Neutrophil (primary cell): ENCODE data around the gene ATG7.

ENCODE experiments used
- H3K27ac ChIP-seq: fragments of 200-600 bp; sonication (generic); 2 replicates; pipeline ENCODE4 v1.5.1; 2016; ENCODE audit warnings: mild to moderate bottlenecking, moderate library complexity
- H3K27me3 ChIP-seq: fragments of 200-600 bp; sonication (generic); 2 replicates; pipeline ENCODE4 v1.6.0; 2016; ENCODE audit warnings: mild to moderate bottlenecking
- H3K36me3 ChIP-seq: fragments of 200-600 bp; sonication (generic); 2 replicates; pipeline ENCODE4 v1.5.1; 2017
- H3K4me1 ChIP-seq, 2 experiments: fragments of 200-600 bp in 1 of 2; sonication (generic) in 1 of 2; 1 replicate in 1 of 2; 2 replicates in 1 of 2; pipeline versions ENCODE4 v1.5.1 to v1.6.1; 2013 to 2016; ENCODE audit warnings: low read depth in 1 of 2, low read length in 1 of 2, mild to moderate bottlenecking in 1 of 2, moderate library complexity in 1 of 2; ENCODE audit not compliant: control insufficient read depth in 1 of 2, insufficient read depth in 1 of 2
- H3K4me3 ChIP-seq, 2 experiments: fragments of 200-600 bp in 1 of 2; sonication (generic) in 1 of 2; 1 replicate in 1 of 2; 2 replicates in 1 of 2; pipeline ENCODE4 v1.5.1; 2013 to 2016; ENCODE audit warnings: low read depth in 1 of 2, low read length in 1 of 2, mild to moderate bottlenecking in 1 of 2, moderate library complexity in 1 of 2
- H3K9me3 ChIP-seq: fragments of 200-600 bp; sonication (generic); 2 replicates; pipeline ENCODE4 v1.5.1; 2016
- TF ChIP-seq, protein P1 (sequence below): fragments of 200-600 bp; sonication (generic); IDR thresholded peaks from 2 replicates; pipeline ENCODE4 v1.5.1; 2016; ENCODE audit warnings: antibody characterized with exemption

The ATG7 gene

DNA sequence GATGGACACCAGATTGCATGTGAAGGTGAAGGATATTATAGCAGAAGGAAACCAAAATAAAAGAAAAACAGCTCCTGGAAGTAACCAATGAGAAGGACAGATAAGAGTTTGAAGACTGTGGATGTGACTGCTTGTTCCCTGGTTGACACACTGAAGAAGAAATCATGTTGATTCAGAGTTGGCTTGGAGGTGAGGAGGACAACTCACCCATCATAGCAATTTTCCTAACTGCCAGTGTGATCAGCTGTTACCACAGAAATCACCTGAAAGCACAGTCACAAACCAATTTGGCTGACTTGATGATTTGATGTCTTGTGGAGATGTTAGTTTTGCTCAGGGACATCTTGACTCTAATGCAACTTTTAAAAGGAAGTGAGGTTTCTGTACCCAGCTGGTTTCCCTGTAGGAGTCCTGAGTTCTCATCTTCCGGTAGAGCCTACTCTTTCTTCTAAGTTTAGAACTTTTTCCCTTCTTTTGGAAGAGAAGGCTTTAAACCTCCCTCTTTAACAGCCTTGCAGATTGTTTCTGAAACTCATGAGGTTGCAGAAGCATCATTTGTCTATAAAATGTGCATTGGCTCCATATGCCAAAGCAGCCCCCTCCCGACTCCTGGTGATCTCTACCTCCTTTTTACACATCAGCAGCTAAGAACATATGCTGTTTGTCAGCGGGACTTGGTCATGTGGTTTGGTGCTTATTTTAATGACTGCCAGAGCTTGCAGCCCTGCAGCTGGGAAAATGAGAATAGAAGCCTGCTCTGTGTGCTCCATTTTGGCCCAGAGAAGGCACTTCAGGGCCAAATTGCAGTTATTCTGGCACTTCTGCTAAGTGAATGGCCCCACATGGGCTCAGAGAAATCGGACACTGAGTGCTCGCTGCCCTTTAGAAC is 10.3 kb downstream of the ATG7 start:
- Histone ChIP-seq H3K36me3 (peaks cover 17% of the 10 kb centered on the region), H3K27ac (peak overlapping the region; percentile 81), H3K4me3 (no peak overlapping the region), H3K4me1 (peaks cover 54 to 59% of the 10 kb centered on the region in 2 experiments), H3K27me3 (no peaks in the 10 kb centered on the region), H3K9me3 (no peaks in the 10 kb centered on the region)
- TF ChIP-seq, protein P1, sequence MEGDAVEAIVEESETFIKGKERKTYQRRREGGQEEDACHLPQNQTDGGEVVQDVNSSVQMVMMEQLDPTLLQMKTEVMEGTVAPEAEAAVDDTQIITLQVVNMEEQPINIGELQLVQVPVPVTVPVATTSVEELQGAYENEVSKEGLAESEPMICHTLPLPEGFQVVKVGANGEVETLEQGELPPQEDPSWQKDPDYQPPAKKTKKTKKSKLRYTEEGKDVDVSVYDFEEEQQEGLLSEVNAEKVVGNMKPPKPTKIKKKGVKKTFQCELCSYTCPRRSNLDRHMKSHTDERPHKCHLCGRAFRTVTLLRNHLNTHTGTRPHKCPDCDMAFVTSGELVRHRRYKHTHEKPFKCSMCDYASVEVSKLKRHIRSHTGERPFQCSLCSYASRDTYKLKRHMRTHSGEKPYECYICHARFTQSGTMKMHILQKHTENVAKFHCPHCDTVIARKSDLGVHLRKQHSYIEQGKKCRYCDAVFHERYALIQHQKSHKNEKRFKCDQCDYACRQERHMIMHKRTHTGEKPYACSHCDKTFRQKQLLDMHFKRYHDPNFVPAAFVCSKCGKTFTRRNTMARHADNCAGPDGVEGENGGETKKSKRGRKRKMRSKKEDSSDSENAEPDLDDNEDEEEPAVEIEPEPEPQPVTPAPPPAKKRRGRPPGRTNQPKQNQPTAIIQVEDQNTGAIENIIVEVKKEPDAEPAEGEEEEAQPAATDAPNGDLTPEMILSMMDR = no peak

- no peak overlapping the region for H3K4me3 ChIP-seq
- TF ChIP-seq, protein P1 = no peak
- no peaks in the 10 kb centered on the region for H3K27me3 ChIP-seq
- peaks cover 17% of the 10 kb centered on the region for H3K36me3 ChIP-seq
- H3K9me3 ChIP-seq = no peaks in the 10 kb centered on the region
- peak overlapping the region; percentile 81 for H3K27ac ChIP-seq
- H3K4me1 ChIP-seq = peaks cover 60 to 65% of the 10 kb centered on the region in 2 experiments
Measured at GRCh38 chr3:11283139-11283475, 10.9 kb downstream of the ATG7 start.

GRCh38 chr3:11284011-11284410 is 11.8 kb downstream of the ATG7 start:
- Histone ChIP-seq H3K4me1 (peaks cover 64 to 68% of the 10 kb centered on the region in 2 experiments), H3K36me3 (peaks cover 17% of the 10 kb centered on the region), H3K27ac (peak overlapping the region; percentile 81)

DNA sequence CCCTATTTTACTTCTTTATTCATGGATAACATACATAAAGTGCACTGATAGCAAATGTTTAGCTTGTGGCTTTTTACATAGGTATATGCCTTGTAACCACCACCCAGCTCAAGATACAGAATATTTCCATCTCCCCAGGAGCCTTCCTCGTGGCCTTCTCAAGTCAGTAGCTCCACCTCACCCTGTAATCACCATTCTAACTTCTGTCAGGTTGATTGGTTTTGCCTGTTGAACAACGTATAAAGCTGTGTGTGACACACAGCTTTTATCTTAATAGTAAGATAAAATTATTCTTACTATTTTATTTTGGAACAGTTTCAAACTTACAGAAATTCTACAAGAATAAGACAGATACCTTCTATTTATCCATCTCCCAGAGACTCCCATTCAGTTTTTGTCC is 13.3 kb downstream of the ATG7 start:
- Histone ChIP-seq H3K4me1 (peaks cover 72 to 77% of the 10 kb centered on the region in 2 experiments), H3K27me3 (no peaks in the 10 kb centered on the region)
- TF ChIP-seq, protein P1 = no peak

More at GRCh38 chr3:11284011-11284410, 11.8 kb downstream of the ATG7 start:
- Histone ChIP-seq H3K9me3 (no peaks in the 10 kb centered on the region), H3K27me3 (no peaks in the 10 kb centered on the region), H3K4me3 (no peak overlapping the region)
- TF ChIP-seq, protein P1 = no peak

DNA sequence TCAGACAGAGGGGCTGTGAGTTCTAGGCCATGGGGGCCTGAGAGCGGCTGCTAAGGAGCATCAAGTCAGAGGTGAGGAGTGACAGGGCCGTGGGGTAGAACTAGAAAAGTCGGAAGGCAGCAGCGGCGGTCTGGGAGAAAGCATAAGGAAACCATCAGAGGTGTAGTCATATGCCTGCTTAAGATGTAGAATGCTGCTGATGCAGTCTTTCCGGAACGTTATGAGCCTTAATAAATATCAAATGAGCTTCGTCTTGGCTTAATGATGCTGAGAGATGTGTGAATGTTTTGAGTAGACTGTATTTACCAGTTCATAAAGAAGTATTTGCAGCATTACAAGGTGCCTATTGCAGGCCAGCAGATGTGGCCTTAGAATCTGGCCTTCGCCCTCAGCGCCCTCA is 15.2 kb downstream of the ATG7 start:
- Histone ChIP-seq H3K4me1 (peaks cover 74 to 77% of the 10 kb centered on the region in 2 experiments), H3K36me3 (peaks cover 14% of the 10 kb centered on the region), H3K4me3 (no peak overlapping the region), H3K27me3 (no peaks in the 10 kb centered on the region), H3K27ac (peak overlapping the region; percentile 90), H3K9me3 (no peaks in the 10 kb centered on the region)
- TF ChIP-seq, protein P1 = no peak

More for the DNA sequence above, 13.3 kb downstream of the ATG7 start:
- H3K36me3 ChIP-seq = peaks cover 17% of the 10 kb centered on the region
- H3K4me3 ChIP-seq = no peak overlapping the region
- H3K27ac ChIP-seq = peak overlapping the region; percentile 33
- no peaks in the 10 kb centered on the region for H3K9me3 ChIP-seq
